Keratinocyte (primary cell): Measurements from ENCODE around the gene GLT6D1. TPM values are rescaled to one million over a fixed set of nuclear protein-coding genes. Genes with fewer than 3 reads are reported as not detected.

ENCODE experiments used
- DNase-seq: peaks from one replicate; pipeline ENCODE4 v3.0.0-alpha.2; 2011; ENCODE audit warnings: low read depth, missing footprints, low spot score
- FAIRE-seq: peaks from 2 replicates; lab custom pipeline; 2011; peaks lifted over from hg19 to GRCh38; lab: Jason Lieb, UNC
- H2AFZ ChIP-seq: 2 replicates; pipeline ENCODE4 v1.6.0; 2012; ENCODE audit warnings: low read length, control low read depth, inconsistent platforms; ENCODE audit not compliant: control insufficient read depth
- H3K27ac ChIP-seq: 2 replicates; pipeline ENCODE4 v1.5.1; 2011; ENCODE audit warnings: low read length; ENCODE audit not compliant: control insufficient read depth, insufficient read depth
- H3K27me3 ChIP-seq: 3 replicates; pipeline ENCODE4 v1.6.0; 2011; ENCODE audit warnings: low read length; ENCODE audit not compliant: control insufficient read depth, insufficient read depth; ENCODE audit errors: extremely low read depth
- H3K36me3 ChIP-seq, 2 experiments: 2 replicates in 1 of 2; 3 replicates in 1 of 2; pipeline ENCODE4 v1.5.1; 2011; ENCODE audit warnings: low read length in 2 of 2, mild to moderate bottlenecking in 1 of 2; ENCODE audit not compliant: control insufficient read depth in 2 of 2, insufficient read depth in 2 of 2; ENCODE audit errors: extremely low read depth in 1 of 2
- H3K4me1 ChIP-seq: 3 replicates; pipeline ENCODE4 v1.5.1; 2011; ENCODE audit warnings: low read length; ENCODE audit not compliant: control insufficient read depth, insufficient read depth; ENCODE audit errors: extremely low read depth
- H3K4me2 ChIP-seq: 3 replicates; pipeline ENCODE4 v1.6.0; 2011; ENCODE audit warnings: low read depth, low read length; ENCODE audit not compliant: control insufficient read depth, insufficient read depth; ENCODE audit errors: extremely low read depth
- H3K4me3 ChIP-seq, 3 experiments: fragments of 200-600 bp in 1 of 3; sonication (generic) in 1 of 3; 2 replicates in 2 of 3; 3 replicates in 1 of 3; pipeline ENCODE4 v1.5.1; 2011 to 2016; ENCODE audit warnings: low read length in 3 of 3, mild to moderate bottlenecking in 3 of 3, control low read depth in 2 of 3, inconsistent platforms in 1 of 3, low read depth in 1 of 3, mixed read lengths in 1 of 3, mixed run types in 1 of 3, moderate library complexity in 1 of 3; ENCODE audit not compliant: control insufficient read depth in 2 of 3, insufficient read depth in 2 of 3; ENCODE audit errors: extremely low read depth in 1 of 3
- H3K79me2 ChIP-seq: 2 replicates; pipeline ENCODE4 v1.6.0; 2012; ENCODE audit warnings: low read length; ENCODE audit not compliant: control insufficient read depth, insufficient read depth
- H3K9ac ChIP-seq: 3 replicates; pipeline ENCODE4 v1.6.0; 2011; ENCODE audit warnings: low read length; ENCODE audit not compliant: control insufficient read depth, insufficient read depth; ENCODE audit errors: extremely low read depth
- H3K9me1 ChIP-seq: 3 replicates; pipeline ENCODE4 v1.6.0; 2011; ENCODE audit warnings: low read length; ENCODE audit not compliant: control insufficient read depth, insufficient read depth; ENCODE audit errors: extremely low read depth
- H3K9me3 ChIP-seq: 2 replicates; pipeline ENCODE4 v1.5.1; 2012; ENCODE audit warnings: low read depth, low read length; ENCODE audit not compliant: control insufficient read depth
- H4K20me1 ChIP-seq: 3 replicates; pipeline ENCODE4 v1.6.0; 2011; ENCODE audit warnings: low read length; ENCODE audit not compliant: control insufficient read depth, insufficient read depth; ENCODE audit errors: extremely low read depth
- CTCF ChIP-seq, 3 experiments: IDR thresholded peaks in 1 of 3; conservative IDR thresholded peaks in 1 of 3; optimal IDR thresholded peaks in 1 of 3; 2 replicates in 2 of 3; 3 replicates in 1 of 3; pipeline versions ENCODE3 to v1.5.1; 2011; ENCODE audit warnings: low read length in 3 of 3, mild to moderate bottlenecking in 3 of 3, moderate library complexity in 2 of 3, control low read depth in 1 of 3, inconsistent platforms in 1 of 3; ENCODE audit not compliant: insufficient read depth in 2 of 3; ENCODE audit errors: extremely low read depth in 1 of 3
- EZH2 ChIP-seq: IDR thresholded peaks from one replicate; pipeline ENCODE4 v1.6.1; 2012; ENCODE audit warnings: inconsistent platforms, mild to moderate bottlenecking, low read length, moderate library complexity
- dilution Hi-C: fragments of 300-500 bp; cut with MboI; formaldehyde crosslinking; loops from one replicate; pipeline ENCODE4 v1.7.0; 2020; ENCODE audit warnings: low sequenced_read_pairs; ENCODE audit not compliant: extremely low pct_ligation_motif_present
- polyA plus RNA-seq, 5 experiments: library from polyadenylated mRNA; depleted of rRNA in 3 of 5; stranded (reverse) in 3 of 5; stranded (forward) in 1 of 5; unstranded in 1 of 5; fragments of >200 nt; gene quantifications; 1 replicate in 1 of 5; 2 replicates in 3 of 5; 3 replicates in 1 of 5; pipeline versions ENCODE4 v1.2.1 to v1.2.3, GENCODE V29; 2011 to 2012; ENCODE audit warnings: missing spikeins in 2 of 5, low read depth in 1 of 5, low replicate concordance in 1 of 5

Gene GLT6D1
- polyA plus RNA-seq, 1 donor (not counting 4 experiments of a cell fraction or from before 2014, with no cell fraction given) = not detected

GRCh38 chr9:135619599-135619886, 19.8 kb downstream of the GLT6D1 start:
- FAIRE-seq (no peak), DNase-seq (no peak)
- Histone ChIP-seq H3K4me3 (no peak overlapping the region), H3K27me3 (no peaks in the 10 kb centered on the region), H2AFZ (no peak overlapping the region), H3K4me2 (no peak overlapping the region), H3K9me3 (no peaks in the 10 kb centered on the region), H3K79me2 (no peaks in the 10 kb centered on the region), H3K27ac (no peak overlapping the region), H4K20me1 (no peaks in the 10 kb centered on the region), H3K9me1 (no peaks in the 10 kb centered on the region), H3K36me3 (no peaks in the 10 kb centered on the region), H3K9ac (no peak overlapping the region), H3K4me1 (no peaks in the 10 kb centered on the region)
- TF ChIP-seq EZH2 (no peak), CTCF (optimal IDR thresholded peaks at IDR 0.05 in 1 of 3, IDR thresholded peaks at IDR 0.05 in 1 of 3, conservative IDR thresholded peaks at IDR 0.05 in 1 of 3; ENCODE audit: extremely low read depth in 1 of 3, insufficient read depth in 2 of 3, low read length in 3 of 3) (no peak)
- dilution Hi-C loops = no loop called here

GRCh38 chr9:135618866-135619598, 20.3 kb downstream of the GLT6D1 start:
- no peak overlapping the region for H3K27ac ChIP-seq
- no peaks in the 10 kb centered on the region for H3K36me3 ChIP-seq
- no peaks in the 10 kb centered on the region for H3K9me3 ChIP-seq
- no peaks in the 10 kb centered on the region for H4K20me1 ChIP-seq
- dilution Hi-C loops = no loop called here
- H3K27me3 ChIP-seq = no peaks in the 10 kb centered on the region
- no peak overlapping the region for H3K4me2 ChIP-seq
- DNase-seq (no peak), FAIRE-seq (no peak)
- H2AFZ ChIP-seq = no peak overlapping the region
- no peaks in the 10 kb centered on the region for H3K79me2 ChIP-seq
- H3K4me3 ChIP-seq = no peak overlapping the region
- no peaks in the 10 kb centered on the region for H3K9me1 ChIP-seq
- H3K9ac ChIP-seq = no peak overlapping the region
- H3K4me1 ChIP-seq = no peaks in the 10 kb centered on the region
- TF ChIP-seq CTCF (optimal IDR thresholded peaks at IDR 0.05 in 1 of 3, IDR thresholded peaks at IDR 0.05 in 1 of 3, conservative IDR thresholded peaks at IDR 0.05 in 1 of 3; ENCODE audit: extremely low read depth in 1 of 3, insufficient read depth in 2 of 3, low read length in 3 of 3) (no peak), EZH2 (no peak)
